H9 (cell line): ENCODE data around the gene SUMF1. TPM values are rescaled to one million over a fixed set of nuclear protein-coding genes. Genes with fewer than 3 reads are reported as not detected.

Experiments used
- DNase-seq: peaks from one replicate; pipeline ENCODE4 v3.0.0-alpha.2; 2017
- H2AFZ ChIP-seq: one replicate; pipeline ENCODE4 v1.6.1; 2013; ENCODE audit warnings: mild to moderate bottlenecking, low read length, control low read depth, moderate library complexity
- H2AK5ac ChIP-seq: 2 replicates; pipeline ENCODE4 v1.6.1; 2013; ENCODE audit warnings: low read length, control low read depth, mixed read lengths; ENCODE audit not compliant: insufficient read length
- H2BK120ac ChIP-seq: one replicate; pipeline ENCODE4 v1.6.1; 2013; ENCODE audit warnings: low read depth, mild to moderate bottlenecking, low read length, control low read depth, inconsistent platforms; ENCODE audit not compliant: poor library complexity, severe bottlenecking
- H2BK12ac ChIP-seq: 2 replicates; pipeline ENCODE4 v1.6.1; 2013; ENCODE audit warnings: low read length, control low read depth, mixed read lengths, low read depth; ENCODE audit not compliant: insufficient read length
- H2BK15ac ChIP-seq: 2 replicates; pipeline ENCODE4 v1.6.1; 2013; ENCODE audit warnings: low read depth, low read length, control low read depth
- H2BK20ac ChIP-seq: one replicate; pipeline ENCODE4 v1.6.1; 2013; ENCODE audit warnings: low read depth, mild to moderate bottlenecking, low read length, control low read depth, inconsistent platforms; ENCODE audit not compliant: poor library complexity, severe bottlenecking
- H2BK5ac ChIP-seq: 2 replicates; pipeline ENCODE4 v1.6.1; 2013; ENCODE audit warnings: low read length, control low read depth, mixed read lengths; ENCODE audit not compliant: insufficient read length
- H3K14ac ChIP-seq: 2 replicates; pipeline ENCODE4 v1.6.1; 2013; ENCODE audit warnings: low read length, control low read depth; ENCODE audit not compliant: insufficient read depth
- H3K18ac ChIP-seq: 2 replicates; pipeline ENCODE4 v1.6.1; 2013; ENCODE audit warnings: low read depth, mild to moderate bottlenecking, mixed read lengths, low read length, control low read depth; ENCODE audit not compliant: insufficient read length
- H3K23ac ChIP-seq: 2 replicates; pipeline ENCODE4 v1.6.1; 2013; ENCODE audit warnings: low read length, control low read depth, mixed read lengths, low read depth; ENCODE audit not compliant: insufficient read length
- H3K23me2 ChIP-seq: 2 replicates; pipeline ENCODE4 v1.6.1; 2013; ENCODE audit warnings: low read depth, mild to moderate bottlenecking, mixed read lengths, low read length, control low read depth; ENCODE audit not compliant: insufficient read length, poor library complexity, severe bottlenecking
- H3K27ac ChIP-seq: 2 replicates; pipeline ENCODE4 v1.5.1; 2013; ENCODE audit warnings: low read length, control low read depth, mixed read lengths, low read depth; ENCODE audit not compliant: insufficient read length
- H3K27me3 ChIP-seq: 2 replicates; pipeline ENCODE4 v1.6.1; 2013; ENCODE audit warnings: low read length, control low read depth, inconsistent platforms; ENCODE audit not compliant: insufficient read depth
- H3K4ac ChIP-seq: 2 replicates; pipeline ENCODE4 v1.6.1; 2013; ENCODE audit warnings: low read depth, mild to moderate bottlenecking, control low read depth, inconsistent platforms, low read length, moderate library complexity
- H3K4me1 ChIP-seq: 2 replicates; pipeline ENCODE4 v1.6.1; 2013; ENCODE audit warnings: low read length, control low read depth, inconsistent platforms; ENCODE audit not compliant: insufficient read depth
- H3K4me2 ChIP-seq: 2 replicates; pipeline ENCODE4 v1.6.1; 2013; ENCODE audit warnings: low read length, control low read depth, mixed read lengths; ENCODE audit not compliant: insufficient read length, insufficient read depth
- H3K56ac ChIP-seq: 2 replicates; pipeline ENCODE4 v1.6.1; 2013; ENCODE audit warnings: low read depth, mild to moderate bottlenecking, mixed read lengths, low read length, control low read depth; ENCODE audit not compliant: insufficient read length
- H3K79me1 ChIP-seq: 2 replicates; pipeline ENCODE4 v1.6.1; 2013; ENCODE audit warnings: low read depth, mild to moderate bottlenecking, moderate library complexity, low read length, control low read depth, inconsistent platforms; ENCODE audit not compliant: insufficient read depth, poor library complexity, severe bottlenecking
- H3K79me2 ChIP-seq: 2 replicates; pipeline ENCODE4 v1.6.1; 2013; ENCODE audit warnings: low read length, control low read depth, inconsistent platforms; ENCODE audit not compliant: insufficient read depth
- H3K9ac ChIP-seq: 2 replicates; pipeline ENCODE4 v1.6.1; 2013; ENCODE audit warnings: low read length, control low read depth, mixed read lengths; ENCODE audit not compliant: insufficient read length; ENCODE audit errors: extremely low read depth
- H3K9me3 ChIP-seq: one replicate; pipeline ENCODE4 v1.6.1; 2013; ENCODE audit warnings: low read depth, low read length, inconsistent platforms; ENCODE audit not compliant: control insufficient read depth
- H3T11ph ChIP-seq: one replicate; pipeline ENCODE4 v1.6.1; 2013; ENCODE audit warnings: mild to moderate bottlenecking, low read length, control low read depth, inconsistent platforms
- H4K20me1 ChIP-seq: one replicate; pipeline ENCODE4 v1.6.1; 2013; ENCODE audit not compliant: control insufficient read depth, insufficient read length, insufficient read depth
- H4K5ac ChIP-seq: 2 replicates; pipeline ENCODE4 v1.6.1; 2013; ENCODE audit warnings: low read depth, mild to moderate bottlenecking, mixed read lengths, low read length, control low read depth; ENCODE audit not compliant: insufficient read length
- H4K8ac ChIP-seq: replicated peaks from 2 replicates; pipeline ENCODE4 v1.6.1; 2013; ENCODE audit warnings: low read length, control low read depth, mixed read lengths, low read depth; ENCODE audit not compliant: insufficient read length
- H4K91ac ChIP-seq: 2 replicates; pipeline ENCODE4 v1.6.1; 2013; ENCODE audit warnings: low read depth, mild to moderate bottlenecking, moderate library complexity, mixed read lengths, low read length, control low read depth; ENCODE audit not compliant: insufficient read length
- H3K27ac Mint-ChIP-seq, 3 experiments: 2 replicates in 2 of 3; 3 replicates in 1 of 3; pipeline ENCODE4 v1.8.0; 2020 to 2021; ENCODE audit warnings: mixed read lengths in 3 of 3, mild to moderate bottlenecking in 1 of 3, moderate library complexity in 1 of 3
- H3K27me3 Mint-ChIP-seq: 2 replicates; pipeline ENCODE4 v1.8.0; 2021; ENCODE audit warnings: low read depth, mild to moderate bottlenecking, moderate library complexity, mixed read lengths
- H3K36me3 Mint-ChIP-seq, 3 experiments: 2 replicates in 2 of 3; 3 replicates in 1 of 3; pipeline ENCODE4 v1.8.0; 2020 to 2021; ENCODE audit warnings: low read depth in 3 of 3, mixed read lengths in 3 of 3; ENCODE audit not compliant: insufficient read depth in 1 of 3
- H3K4me1 Mint-ChIP-seq, 2 experiments: 2 replicates each; pipeline ENCODE4 v1.8.0; 2020; ENCODE audit warnings: mixed read lengths in 2 of 2
- H3K4me3 Mint-ChIP-seq, 2 experiments: 2 replicates in 1 of 2; 3 replicates in 1 of 2; pipeline ENCODE4 v1.8.0; 2020 to 2021; ENCODE audit warnings: mild to moderate bottlenecking in 2 of 2, mixed read lengths in 2 of 2, moderate library complexity in 1 of 2
- H3K9me3 Mint-ChIP-seq, 2 experiments: 2 replicates in 1 of 2; 3 replicates in 1 of 2; pipeline ENCODE4 v1.8.0; 2020; ENCODE audit warnings: mild to moderate bottlenecking in 2 of 2, mixed read lengths in 2 of 2, moderate library complexity in 1 of 2
- WGBS: extraction: QIAGEN DNeasy Blood & Tissue Kit; methylation state at CpG from one replicate; pipeline ENCODE4 v1.1.7; 2013; ENCODE audit warnings: missing lambda C conversion rate, low lambda C conversion rate, mixed read lengths; ENCODE audit not compliant: insufficient read length; ENCODE audit errors: extremely low coverage; 5-methylcytosine and 5-hydroxymethylcytosine counted together
- total RNA-seq: library from RNA; stranded (reverse); gene quantifications from 2 replicates; pipeline ENCODE4 v1.2.1, GENCODE V29; 2021
- TF ChIP-seq, protein P1 (sequence below): fragments of 200-600 bp; sonication (generic); conservative IDR thresholded peaks from 3 replicates; pipeline ENCODE4 v1.8.0; 2021; ENCODE audit warnings: antibody characterized with exemption, mild to moderate bottlenecking

SUMF1 gene
- total RNA-seq, 1 experiment from 2014 or later, result 9.5 TPM

DNA sequence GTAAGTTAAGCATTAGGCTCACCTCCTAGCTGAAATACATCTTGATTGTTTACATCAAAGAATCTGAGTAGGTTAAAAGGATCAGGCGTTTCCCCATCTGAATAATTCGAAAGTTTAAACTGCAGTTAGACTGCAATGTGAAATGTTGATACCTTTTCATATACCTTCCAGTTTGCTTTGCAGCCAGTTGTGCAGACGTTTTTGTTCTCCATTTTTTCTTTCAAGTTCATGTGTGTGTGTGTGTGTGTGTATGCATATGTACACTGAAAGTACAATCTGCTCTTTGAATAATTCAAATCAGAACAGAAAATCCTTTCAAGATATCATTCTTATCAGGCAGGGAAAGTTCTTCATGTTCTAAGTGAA, 29.0 kb upstream of the SUMF1 start:
- no peak overlapping the region for H2BK20ac ChIP-seq
- no peak overlapping the region for H3K4me2 ChIP-seq
- TF ChIP-seq, protein P1, sequence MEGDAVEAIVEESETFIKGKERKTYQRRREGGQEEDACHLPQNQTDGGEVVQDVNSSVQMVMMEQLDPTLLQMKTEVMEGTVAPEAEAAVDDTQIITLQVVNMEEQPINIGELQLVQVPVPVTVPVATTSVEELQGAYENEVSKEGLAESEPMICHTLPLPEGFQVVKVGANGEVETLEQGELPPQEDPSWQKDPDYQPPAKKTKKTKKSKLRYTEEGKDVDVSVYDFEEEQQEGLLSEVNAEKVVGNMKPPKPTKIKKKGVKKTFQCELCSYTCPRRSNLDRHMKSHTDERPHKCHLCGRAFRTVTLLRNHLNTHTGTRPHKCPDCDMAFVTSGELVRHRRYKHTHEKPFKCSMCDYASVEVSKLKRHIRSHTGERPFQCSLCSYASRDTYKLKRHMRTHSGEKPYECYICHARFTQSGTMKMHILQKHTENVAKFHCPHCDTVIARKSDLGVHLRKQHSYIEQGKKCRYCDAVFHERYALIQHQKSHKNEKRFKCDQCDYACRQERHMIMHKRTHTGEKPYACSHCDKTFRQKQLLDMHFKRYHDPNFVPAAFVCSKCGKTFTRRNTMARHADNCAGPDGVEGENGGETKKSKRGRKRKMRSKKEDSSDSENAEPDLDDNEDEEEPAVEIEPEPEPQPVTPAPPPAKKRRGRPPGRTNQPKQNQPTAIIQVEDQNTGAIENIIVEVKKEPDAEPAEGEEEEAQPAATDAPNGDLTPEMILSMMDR, result no peak
- no peaks in the 10 kb centered on the region for H4K20me1 ChIP-seq
- H2BK120ac ChIP-seq, result no peak overlapping the region
- no peak overlapping the region for H3T11ph ChIP-seq
- Mint-ChIP-seq H3K4me3 (no peak overlapping the region), H3K36me3 (no peaks in the 10 kb centered on the region), H3K27me3 (peaks cover 36% of the 10 kb centered on the region), H3K27ac (no peak overlapping the region), H3K9me3 (no peaks in the 10 kb centered on the region), H3K4me1 (peaks cover 13 to 14% of the 10 kb centered on the region in 2 experiments)
- H4K91ac ChIP-seq, result no peak overlapping the region
- H2BK5ac ChIP-seq, result no peak overlapping the region
- no peak overlapping the region for H2BK15ac ChIP-seq
- 0 out of 2 replicates have a peak, but pooled peaks cover 2% of the 10 kb centered on the region for H3K4me1 ChIP-seq
- H3K23me2 ChIP-seq, result peaks cover 16% of the 10 kb centered on the region
- no peak overlapping the region for H2BK12ac ChIP-seq
- H2AFZ ChIP-seq, result no peak overlapping the region
- H3K27ac ChIP-seq, result no peak overlapping the region
- no peak overlapping the region for H3K9ac ChIP-seq
- H2AK5ac ChIP-seq, result no peak overlapping the region
- H3K79me1 ChIP-seq, result no peaks in the 10 kb centered on the region
- no CpG with 5 or more reads among the region's 3 CpGs for WGBS
- H3K23ac ChIP-seq, result no peak overlapping the region
- H3K56ac ChIP-seq, result no peak overlapping the region
- H3K18ac ChIP-seq, result no peak overlapping the region
- DNase-seq, result no peak
- no peaks in the 10 kb centered on the region for H3K9me3 ChIP-seq
- H4K8ac ChIP-seq, result no peak overlapping the region
- no peaks in the 10 kb centered on the region for H3K79me2 ChIP-seq
- no peak overlapping the region for H3K4ac ChIP-seq
- H3K14ac ChIP-seq, result no peak overlapping the region
- H4K5ac ChIP-seq, result no peak overlapping the region
- H3K27me3 ChIP-seq, result no peaks in the 10 kb centered on the region
